Hippocampal formation (tissue), 2 donors: ENCODE measurements around the gene REG3G.
"Not testable (repeated sequence)": the region's sequence is repeated elsewhere in the genome, so short reads cannot be mapped to it uniquely, and the experiment has no call there.

Experiments used
- DNase-seq, 2 donors: peaks; one replicate each; lab custom pipeline; 2025; lab: John Stamatoyannopoulos, UW

The REG3G gene

DNA sequence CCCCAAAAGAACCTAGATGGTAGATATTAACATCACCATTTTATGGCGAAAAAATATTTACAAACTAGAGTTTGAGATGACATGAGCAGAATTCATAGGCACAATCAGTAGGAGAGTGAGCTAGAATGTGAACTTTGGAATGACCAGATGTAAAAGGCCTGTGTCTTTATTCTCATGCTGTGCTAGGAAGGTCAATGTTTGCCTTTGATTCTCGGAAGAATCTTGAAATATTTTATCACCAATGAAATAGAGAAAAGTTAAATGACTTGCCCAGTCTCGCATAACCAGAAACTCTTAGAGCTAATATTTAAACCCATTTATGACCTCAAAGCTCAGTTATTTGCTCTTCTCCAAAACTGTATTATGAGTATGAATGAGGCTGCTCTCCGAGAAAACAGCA lies 9.2 kb upstream of the REG3G start:
- no peak for DNase-seq

DNA sequence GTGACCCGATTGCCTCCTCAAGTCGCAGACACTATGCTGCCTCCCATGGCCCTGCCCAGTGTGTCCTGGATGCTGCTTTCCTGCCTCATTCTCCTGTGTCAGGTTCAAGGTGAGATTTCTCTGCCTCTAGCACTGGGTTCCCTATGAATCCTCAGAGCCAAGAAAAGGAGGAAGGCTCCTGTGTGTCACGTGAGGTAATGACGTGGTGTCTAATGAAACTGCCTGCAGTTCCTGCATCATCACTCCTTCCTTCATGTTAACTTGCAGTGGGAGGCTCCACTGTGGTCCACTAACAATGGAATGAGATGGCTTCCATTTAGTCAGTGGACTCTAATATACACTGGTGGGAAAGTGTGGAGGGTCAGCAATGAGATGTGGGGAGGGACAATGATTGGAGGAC lies 559 bp downstream of the REG3G start:
- DNase-seq = no peak

GRCh38 chr2:79039944-79040343 lies 14.4 kb downstream of the REG3G start:
- no peak for DNase-seq

DNA sequence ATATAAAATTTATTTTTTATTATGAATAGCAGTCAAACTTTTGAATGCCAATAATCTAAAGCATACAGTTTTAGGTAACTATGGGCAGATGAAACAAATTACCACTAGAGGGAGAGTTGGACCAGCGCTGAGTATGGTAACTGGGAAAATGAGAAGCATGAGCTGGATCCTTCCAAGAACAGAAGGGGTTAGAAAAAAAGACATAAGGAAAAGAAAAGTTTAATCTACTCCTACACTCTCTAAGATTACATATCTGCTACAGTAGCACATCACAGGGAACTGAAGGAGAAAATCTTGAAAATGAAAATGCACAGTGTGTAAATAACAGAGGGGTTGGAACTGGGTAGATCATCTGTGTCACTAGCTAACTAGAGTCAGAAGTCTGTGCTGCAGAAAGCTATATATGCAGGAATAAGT lies 15.5 kb downstream of the REG3G start:
- peak in 1 of 2 donors; percentile 63 for DNase-seq

GRCh38 chr2:79053486-79053885 lies 28.0 kb downstream of the REG3G start:
- DNase-seq = not testable (repeated sequence)

GRCh38 chr2:79054769-79055168 lies 29.3 kb downstream of the REG3G start:
- DNase-seq = not testable (repeated sequence)

GRCh38 chr2:79065201-79065600 lies 39.7 kb downstream of the REG3G start:
- peak in 1 of 2 donors; percentile 21 for DNase-seq

- no peak for DNase-seq
Measured at GRCh38 chr2:79071078-79071477, 45.6 kb downstream of the REG3G start.
